Dedifferentiated amniotic fluid mesenchymal stem cell (primary cell): ENCODE measurements around the gene KCNIP1.

ENCODE experiments used
- DNase-seq: peaks from one replicate; pipeline ENCODE4 v3.0.0-alpha.2; 2016; ENCODE audit errors: extremely low spot score

KCNIP1 gene

GRCh38 chr5:170483701-170484458 lies 19.9 kb upstream of the KCNIP1 start:
- DNase-seq: no peak

- DNase-seq: no peak
Measured at GRCh38 chr5:170484459-170484831, 19.4 kb upstream of the KCNIP1 start.

- DNase-seq: no peak
Measured at GRCh38 chr5:170484847-170485615, 18.8 kb upstream of the KCNIP1 start.

GRCh38 chr5:170485616-170485911 lies 18.3 kb upstream of the KCNIP1 start:
- DNase-seq: no peak

- DNase-seq: no peak
Measured at GRCh38 chr5:170486371-170486770, 17.4 kb upstream of the KCNIP1 start.

- DNase-seq: no peak
Measured at GRCh38 chr5:170488570-170488969, 15.2 kb upstream of the KCNIP1 start.

GRCh38 chr5:170489199-170489598 lies 14.6 kb upstream of the KCNIP1 start:
- DNase-seq: no peak

GRCh38 chr5:170490381-170490780 lies 13.4 kb upstream of the KCNIP1 start:
- no peak for DNase-seq

- peak; percentile 65 for DNase-seq
Measured at GRCh38 chr5:170491479-170491878, 12.3 kb upstream of the KCNIP1 start.

GRCh38 chr5:170493028-170493820 lies 10.6 kb upstream of the KCNIP1 start:
- DNase-seq: no peak

GRCh38 chr5:170494041-170494440 lies 9.8 kb upstream of the KCNIP1 start:
- DNase-seq: no peak

- DNase-seq: no peak
Measured at GRCh38 chr5:170495825-170496661, 7.8 kb upstream of the KCNIP1 start.

GRCh38 chr5:170496662-170497028 lies 7.2 kb upstream of the KCNIP1 start:
- no peak for DNase-seq

GRCh38 chr5:170497311-170498038 lies 6.3 kb upstream of the KCNIP1 start:
- DNase-seq: no peak

- DNase-seq: no peak
Measured at GRCh38 chr5:170498811-170499351, 4.9 kb upstream of the KCNIP1 start.

GRCh38 chr5:170499621-170500020 lies 4.2 kb upstream of the KCNIP1 start:
- no peak for DNase-seq

- DNase-seq: no peak
Measured at GRCh38 chr5:170501361-170501760, 2.5 kb upstream of the KCNIP1 start.

- no peak for DNase-seq
Measured at GRCh38 chr5:170501931-170502330, 1.9 kb upstream of the KCNIP1 start.

- no peak for DNase-seq
Measured at GRCh38 chr5:170504616-170505266, 921 bp downstream of the KCNIP1 start.

- DNase-seq: no peak
Measured at GRCh38 chr5:170508036-170508435, 4.2 kb downstream of the KCNIP1 start.
